ENCODE data around the gene MIDN. TPM values are rescaled to one million over a fixed set of nuclear protein-coding genes. Genes with fewer than 3 reads are reported as not detected.

MIDN gene
- total RNA-seq, 2 experiments from 2014 or later: 86.2 to 88.6 TPM

- DNase-seq: no peak
- ChIA-PET POLR2A (interaction anchor here (0.6 to 10.9 kb wide), 7 partner anchors 6 to 48 kb away, joined by 3 to 162 read pairs (median 8); partner anchors contain the start of genes CIRBP and FAM174C), CTCF (interaction anchor here (11.2 kb wide), 1 partner anchor 17 kb away, joined by 412 read pairs; no protein-coding TSS in a partner anchor)
- Mint-ChIP-seq H3K4me1 (peaks cover 58% of the 10 kb centered on the region), H3K27me3 (no peaks in the 10 kb centered on the region), H3K27ac (peak overlapping the region; percentile 94), H3K36me3 (ENCODE audit: low read depth) (peaks cover 31% of the 10 kb centered on the region), H3K9me3 (no peaks in the 10 kb centered on the region), H3K4me3 (peak overlapping the region; percentile 93)
Measured at GRCh38 chr19:1261798-1262622, 13.6 kb downstream of the MIDN start.

GRCh38 chr19:1262623-1263123, 14.3 kb downstream of the MIDN start:
- Mint-ChIP-seq H3K27me3 (peaks cover 3% of the 10 kb centered on the region), H3K9me3 (no peaks in the 10 kb centered on the region), H3K36me3 (ENCODE audit: low read depth) (peaks cover 26% of the 10 kb centered on the region), H3K4me3 (peak overlapping the region; percentile 24), H3K27ac (no peak overlapping the region), H3K4me1 (peaks cover 60% of the 10 kb centered on the region)
- ChIA-PET CTCF (interaction anchor here (11.2 kb wide), 1 partner anchor 18 kb away, joined by 412 read pairs; no protein-coding TSS in a partner anchor), POLR2A (interaction anchor here (3.8 to 10.9 kb wide), 2 partner anchors 10 to 18 kb away, joined by 27 to 162 read pairs; no protein-coding TSS in a partner anchor)
- no peak for DNase-seq

GRCh38 chr19:1263188-1263587, 14.8 kb downstream of the MIDN start:
- ChIA-PET CTCF (interaction anchor here (11.2 kb wide), 1 partner anchor 18 kb away, joined by 412 read pairs; no protein-coding TSS in a partner anchor), POLR2A (interaction anchor here (3.8 to 10.9 kb wide), 2 partner anchors 11 to 19 kb away, joined by 27 to 162 read pairs; no protein-coding TSS in a partner anchor)
- Mint-ChIP-seq H3K4me3 (peak overlapping the region; percentile 41), H3K9me3 (no peaks in the 10 kb centered on the region), H3K27me3 (peaks cover 3% of the 10 kb centered on the region), H3K4me1 (peaks cover 58% of the 10 kb centered on the region), H3K27ac (no peak overlapping the region), H3K36me3 (ENCODE audit: low read depth) (peaks cover 21% of the 10 kb centered on the region)
- DNase-seq: no peak

- Mint-ChIP-seq H3K27me3 (peaks cover 3% of the 10 kb centered on the region), H3K27ac (peak overlapping the region; percentile 65), H3K9me3 (no peaks in the 10 kb centered on the region), H3K4me3 (peak overlapping the region; percentile 44), H3K4me1 (peaks cover 51% of the 10 kb centered on the region), H3K36me3 (ENCODE audit: low read depth) (peaks cover 10% of the 10 kb centered on the region)
- DNase-seq: no peak
- ChIA-PET CTCF (interaction anchor here (1.4 to 11.2 kb wide), 4 partner anchors 11 to 244 kb away, joined by 3 to 412 read pairs (median 24); partner anchors contain the start of gene RNU6-2), POLR2A (interaction anchor here (0.9 to 10.9 kb wide), 5 partner anchors 7 to 21 kb away, joined by 4 to 266 read pairs (median 119); partner anchors contain the start of genes ATP5F1D and FAM174C)
Measured at GRCh38 chr19:1264801-1265614, 16.6 kb downstream of the MIDN start.

GRCh38 chr19:1265615-1266128, 17.3 kb downstream of the MIDN start:
- Mint-ChIP-seq H3K4me1 (peaks cover 57% of the 10 kb centered on the region), H3K27ac (peak overlapping the region; percentile 52), H3K36me3 (ENCODE audit: low read depth) (peaks cover 16% of the 10 kb centered on the region), H3K27me3 (peaks cover 3% of the 10 kb centered on the region), H3K9me3 (no peaks in the 10 kb centered on the region), H3K4me3 (peak overlapping the region; percentile 58)
- CTCF ChIA-PET: interaction anchor here (1.0 to 11.2 kb wide), 7 partner anchors 12 to 244 kb away, joined by 3 to 412 read pairs (median 5); partner anchors contain the start of gene RNU6-2
- peak; percentile 59 for DNase-seq
- POLR2A ChIA-PET: interaction anchor here (1.0 to 10.9 kb wide), 6 partner anchors 8 to 198 kb away, joined by 5 to 266 read pairs (median 67); partner anchors contain the start of genes ARHGAP45, ATP5F1D, FAM174C and MIDN

- CTCF ChIA-PET: interaction anchor here (0.6 to 11.2 kb wide), 19 partner anchors 9 to 619 kb away, joined by 3 to 412 read pairs (median 3); partner anchors contain the start of genes ABHD17A, ARHGAP45, ATP5F1D and FAM174C
- Mint-ChIP-seq H3K27ac (peak overlapping the region; percentile 52), H3K4me1 (peaks cover 62% of the 10 kb centered on the region), H3K4me3 (peak overlapping the region; percentile 58), H3K27me3 (peaks cover 3% of the 10 kb centered on the region), H3K9me3 (no peaks in the 10 kb centered on the region), H3K36me3 (ENCODE audit: low read depth) (peaks cover 22% of the 10 kb centered on the region)
- POLR2A ChIA-PET: interaction anchor here (0.7 to 10.9 kb wide), 8 partner anchors 8 to 199 kb away, joined by 3 to 266 read pairs (median 14); partner anchors contain the start of genes ARHGAP45, ATP5F1D, FAM174C and MIDN
- DNase-seq: peak; percentile 92
Measured at GRCh38 chr19:1266129-1266915, 17.9 kb downstream of the MIDN start.

GRCh38 chr19:1266916-1267476, 18.6 kb downstream of the MIDN start:
- Mint-ChIP-seq H3K4me3 (peak overlapping the region; percentile 27), H3K36me3 (ENCODE audit: low read depth) (peaks cover 23% of the 10 kb centered on the region), H3K27me3 (peaks cover 3% of the 10 kb centered on the region), H3K27ac (no peak overlapping the region), H3K4me1 (peaks cover 62% of the 10 kb centered on the region), H3K9me3 (no peaks in the 10 kb centered on the region)
- ChIA-PET CTCF (interaction anchor here (0.6 to 11.2 kb wide), 17 partner anchors 8 to 618 kb away, joined by 3 to 412 read pairs (median 4); partner anchors contain the start of genes ABHD17A, ARHGAP45, ATP5F1D and FAM174C), POLR2A (interaction anchor here (1.0 to 10.9 kb wide), 8 partner anchors 9 to 200 kb away, joined by 3 to 266 read pairs (median 14); partner anchors contain the start of genes ARHGAP45, ATP5F1D, FAM174C and MIDN)
- DNase-seq: peak; percentile 76

- ChIA-PET CTCF (interaction anchor here (2.4 to 11.2 kb wide), 3 partner anchors 14 to 26 kb away, joined by 23 to 412 read pairs (median 44); partner anchors contain the start of gene ATP5F1D), POLR2A (interaction anchor here (1.4 to 10.9 kb wide), 4 partner anchors 10 to 137 kb away, joined by 3 to 266 read pairs (median 140); partner anchors contain the start of gene ATP5F1D)
- Mint-ChIP-seq H3K36me3 (ENCODE audit: low read depth) (peaks cover 28% of the 10 kb centered on the region), H3K4me3 (peak overlapping the region; percentile 27), H3K9me3 (no peaks in the 10 kb centered on the region), H3K27me3 (peaks cover 3% of the 10 kb centered on the region), H3K27ac (no peak overlapping the region), H3K4me1 (peaks cover 64% of the 10 kb centered on the region)
- no peak for DNase-seq
Measured at GRCh38 chr19:1267477-1268225, 19.3 kb downstream of the MIDN start.

GRCh38 chr19:1268226-1269064, 20.1 kb downstream of the MIDN start:
- H3K4me3 Mint-ChIP-seq: peak overlapping the region; percentile 51
- no peaks in the 10 kb centered on the region for H3K9me3 Mint-ChIP-seq
- peak overlapping the region; percentile 42 for H3K27ac Mint-ChIP-seq
- no peak for DNase-seq
- peaks cover 64% of the 10 kb centered on the region for H3K4me1 Mint-ChIP-seq
- ChIA-PET CTCF (interaction anchor here (0.6 to 11.2 kb wide), 8 partner anchors 11 to 222 kb away, joined by 3 to 412 read pairs (median 10); partner anchors contain the start of genes ATP5F1D and REEP6), POLR2A (interaction anchor here (0.6 to 10.9 kb wide), 49 partner anchors 10 to 628 kb away, joined by 3 to 266 read pairs (median 6); partner anchors contain the start of genes ABCA7, ARHGAP45, ATP5F1D and CBARP)
- H3K36me3 Mint-ChIP-seq (ENCODE audit: low read depth): peaks cover 34% of the 10 kb centered on the region
- peaks cover 3% of the 10 kb centered on the region for H3K27me3 Mint-ChIP-seq
